Right lobe of liver (tissue), 4 donors: ENCODE measurements around the gene SHISA4.

Experiments used
- CTCF ChIP-seq, 4 donors: fragments of 200-600 bp in 3 of 4; fragments of 450-650 bp in 1 of 4; IDR thresholded peaks; one replicate each; pipeline versions ENCODE4 v1.5.1 to v1.8.0; 2016 to 2022; ENCODE audit warnings: antibody characterized with exemption in 4 of 4, mild to moderate bottlenecking in 2 of 4
- POLR2A ChIP-seq: fragments of 450-650 bp; IDR thresholded peaks from one replicate; pipeline ENCODE4 v1.6.1; 2017; ENCODE audit warnings: antibody characterized with exemption, mild to moderate bottlenecking
- donor health status: DM: no; HTN: no; CAD: no.
- donor health status: DM: no; HTN: no; CAD: no.
- donor health status: DM: no; HTN: yes; CAD: no.

DNA sequence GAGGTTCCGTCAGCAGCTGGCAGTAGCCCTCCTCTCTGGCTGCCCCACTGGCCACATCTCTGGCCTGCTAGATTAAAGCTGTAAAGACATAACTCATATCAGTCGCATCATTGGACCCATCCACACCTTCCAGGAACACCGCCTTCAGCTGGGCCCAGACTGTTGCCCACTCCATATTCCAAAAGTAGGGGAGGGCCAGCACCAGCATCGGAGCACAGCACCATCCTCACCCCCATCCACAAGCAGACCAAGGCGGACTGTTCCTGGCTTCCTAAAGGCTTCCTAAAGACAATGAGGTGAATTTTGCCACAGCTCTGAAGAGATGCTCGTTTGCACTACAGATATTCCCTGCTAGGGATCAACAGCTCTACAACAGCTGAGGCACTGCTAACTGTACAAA, 3.5 kb downstream of the SHISA4 start:
- TF ChIP-seq CTCF (IDR thresholded peaks at IDR 0.05) (no peak), POLR2A (no peak)
